ENCODE measurements around the gene SGCA.

DNA sequence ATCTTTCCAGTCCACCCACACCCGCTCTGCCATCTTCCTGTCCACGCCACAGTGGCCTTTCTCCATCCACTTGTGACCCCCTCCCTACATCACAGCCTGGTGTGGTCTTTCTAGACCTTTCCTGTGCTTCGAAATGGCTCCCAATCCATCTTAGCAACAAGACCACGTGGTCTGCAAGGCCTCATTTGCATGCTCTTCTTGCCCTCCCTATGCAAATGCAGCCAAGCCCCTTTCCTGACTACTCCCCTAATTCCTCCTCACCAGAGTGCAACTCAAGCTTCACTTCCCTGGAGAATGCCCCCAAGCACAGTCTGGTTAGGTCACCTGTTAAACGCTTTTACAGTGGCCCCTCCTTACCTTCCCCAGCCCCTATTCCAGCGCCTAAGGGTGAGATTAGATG, 21.4 kb upstream of the SGCA start:
- TF ChIP-seq, protein P1, sequence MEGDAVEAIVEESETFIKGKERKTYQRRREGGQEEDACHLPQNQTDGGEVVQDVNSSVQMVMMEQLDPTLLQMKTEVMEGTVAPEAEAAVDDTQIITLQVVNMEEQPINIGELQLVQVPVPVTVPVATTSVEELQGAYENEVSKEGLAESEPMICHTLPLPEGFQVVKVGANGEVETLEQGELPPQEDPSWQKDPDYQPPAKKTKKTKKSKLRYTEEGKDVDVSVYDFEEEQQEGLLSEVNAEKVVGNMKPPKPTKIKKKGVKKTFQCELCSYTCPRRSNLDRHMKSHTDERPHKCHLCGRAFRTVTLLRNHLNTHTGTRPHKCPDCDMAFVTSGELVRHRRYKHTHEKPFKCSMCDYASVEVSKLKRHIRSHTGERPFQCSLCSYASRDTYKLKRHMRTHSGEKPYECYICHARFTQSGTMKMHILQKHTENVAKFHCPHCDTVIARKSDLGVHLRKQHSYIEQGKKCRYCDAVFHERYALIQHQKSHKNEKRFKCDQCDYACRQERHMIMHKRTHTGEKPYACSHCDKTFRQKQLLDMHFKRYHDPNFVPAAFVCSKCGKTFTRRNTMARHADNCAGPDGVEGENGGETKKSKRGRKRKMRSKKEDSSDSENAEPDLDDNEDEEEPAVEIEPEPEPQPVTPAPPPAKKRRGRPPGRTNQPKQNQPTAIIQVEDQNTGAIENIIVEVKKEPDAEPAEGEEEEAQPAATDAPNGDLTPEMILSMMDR (IDR thresholded peaks at IDR 0.05) = no peak
- no peak for TF ChIP-seq EP300 (IDR thresholded peaks at IDR 0.05)

Data from suprapubic skin (tissue), 3 donors.